Progenitor cell of endocrine pancreas (in vitro differentiated cells): ENCODE measurements around the gene CDSN. TPM values are rescaled to one million over a fixed set of nuclear protein-coding genes. Genes with fewer than 3 reads are reported as not detected.

Experiments
- DNase-seq: peaks from one replicate; pipeline ENCODE4 v3.0.0; 2021; ENCODE audit warnings: low spot score; ENCODE audit not compliant: unreplicated experiment
- H3K27ac Mint-ChIP-seq: 2 replicates; pipeline ENCODE4 v1.8.0; 2021; ENCODE audit warnings: mild to moderate bottlenecking, moderate library complexity, mixed read lengths
- H3K27me3 Mint-ChIP-seq: 2 replicates; pipeline ENCODE4 v1.8.0; 2021; ENCODE audit warnings: mixed read lengths
- H3K36me3 Mint-ChIP-seq: 2 replicates; pipeline ENCODE4 v1.8.0; 2022; ENCODE audit warnings: mixed read lengths; ENCODE audit not compliant: insufficient read depth
- H3K4me1 Mint-ChIP-seq: 2 replicates; pipeline ENCODE4 v1.8.0; 2021; ENCODE audit warnings: low read depth, mixed read lengths
- H3K4me3 Mint-ChIP-seq: 2 replicates; pipeline ENCODE4 v1.8.0; 2021; ENCODE audit warnings: low read depth, mild to moderate bottlenecking, moderate library complexity, mixed read lengths
- H3K9me3 Mint-ChIP-seq: 2 replicates; pipeline ENCODE4 v1.8.0; 2021; ENCODE audit warnings: low read depth, mixed read lengths
- total RNA-seq: library from RNA; stranded (reverse); gene quantifications from 2 replicates; pipeline ENCODE4 v1.2.1, GENCODE V29; 2021
- TF ChIP-seq, protein P1 (sequence below): fragments of 200-600 bp; sonication (generic); IDR thresholded peaks from one replicate; pipeline ENCODE4 v1.5.0; 2021; ENCODE audit warnings: antibody characterized with exemption, mild to moderate bottlenecking; ENCODE audit not compliant: unreplicated experiment

The CDSN gene
- total RNA-seq, 1 donor from 2014 or later, result not detected

- no peak for DNase-seq
- Mint-ChIP-seq H3K9me3 (no peaks in the 10 kb centered on the region), H3K36me3 (no peaks in the 10 kb centered on the region), H3K4me1 (peaks cover 9% of the 10 kb centered on the region), H3K27me3 (peaks cover 31% of the 10 kb centered on the region), H3K4me3 (no peak overlapping the region), H3K27ac (no peak overlapping the region)
- TF ChIP-seq, protein P1, sequence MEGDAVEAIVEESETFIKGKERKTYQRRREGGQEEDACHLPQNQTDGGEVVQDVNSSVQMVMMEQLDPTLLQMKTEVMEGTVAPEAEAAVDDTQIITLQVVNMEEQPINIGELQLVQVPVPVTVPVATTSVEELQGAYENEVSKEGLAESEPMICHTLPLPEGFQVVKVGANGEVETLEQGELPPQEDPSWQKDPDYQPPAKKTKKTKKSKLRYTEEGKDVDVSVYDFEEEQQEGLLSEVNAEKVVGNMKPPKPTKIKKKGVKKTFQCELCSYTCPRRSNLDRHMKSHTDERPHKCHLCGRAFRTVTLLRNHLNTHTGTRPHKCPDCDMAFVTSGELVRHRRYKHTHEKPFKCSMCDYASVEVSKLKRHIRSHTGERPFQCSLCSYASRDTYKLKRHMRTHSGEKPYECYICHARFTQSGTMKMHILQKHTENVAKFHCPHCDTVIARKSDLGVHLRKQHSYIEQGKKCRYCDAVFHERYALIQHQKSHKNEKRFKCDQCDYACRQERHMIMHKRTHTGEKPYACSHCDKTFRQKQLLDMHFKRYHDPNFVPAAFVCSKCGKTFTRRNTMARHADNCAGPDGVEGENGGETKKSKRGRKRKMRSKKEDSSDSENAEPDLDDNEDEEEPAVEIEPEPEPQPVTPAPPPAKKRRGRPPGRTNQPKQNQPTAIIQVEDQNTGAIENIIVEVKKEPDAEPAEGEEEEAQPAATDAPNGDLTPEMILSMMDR, result no peak
Observed at GRCh38 chr6:31126396-31127175, 6.3 kb upstream of the CDSN start.

DNA sequence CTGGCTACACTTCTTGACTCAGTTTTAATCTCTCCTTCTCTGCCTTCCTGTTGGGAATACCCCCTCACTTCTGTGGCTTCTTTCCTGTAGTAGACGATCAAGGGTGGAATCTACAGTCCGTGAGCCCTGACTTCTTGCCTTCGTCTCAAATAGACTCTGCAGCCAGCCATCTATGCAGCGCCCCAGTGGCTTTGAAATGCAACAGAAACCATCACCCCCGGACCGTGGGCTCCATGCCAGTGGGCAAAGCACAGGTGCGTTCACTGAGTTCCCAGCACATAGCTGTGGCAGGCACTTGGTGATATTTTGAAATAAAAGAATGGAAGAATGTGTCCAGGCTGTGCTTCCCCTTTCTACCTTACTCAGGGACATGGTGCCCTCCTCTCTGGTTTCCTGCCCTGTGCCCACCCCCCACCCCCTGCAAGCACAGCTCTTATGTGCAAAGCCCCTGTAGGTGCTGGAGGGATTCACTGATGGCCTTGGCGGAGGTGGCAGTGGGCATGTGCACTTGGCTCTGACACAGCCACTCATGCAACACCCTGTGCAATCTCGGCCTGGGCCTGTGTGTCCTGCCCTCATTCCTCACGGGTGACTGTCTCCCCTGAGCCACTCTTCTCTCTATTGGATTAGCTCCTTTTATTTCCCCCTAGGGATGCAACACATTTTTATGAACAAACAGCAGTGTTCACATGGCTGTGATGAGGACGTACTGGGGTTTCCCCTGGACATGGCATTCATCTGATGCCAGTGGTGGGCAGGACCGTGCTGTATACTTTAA is 5.5 kb upstream of the CDSN start:
- Mint-ChIP-seq H3K27me3 (peaks cover 31% of the 10 kb centered on the region), H3K4me3 (no peak overlapping the region), H3K4me1 (peaks cover 9% of the 10 kb centered on the region), H3K9me3 (no peaks in the 10 kb centered on the region), H3K36me3 (no peaks in the 10 kb centered on the region), H3K27ac (no peak overlapping the region)
- no peak for DNase-seq
- TF ChIP-seq, protein P1, result no peak

- DNase-seq, result no peak
- H3K4me1 Mint-ChIP-seq, result peaks cover 9% of the 10 kb centered on the region
- peaks cover 31% of the 10 kb centered on the region for H3K27me3 Mint-ChIP-seq
- no peaks in the 10 kb centered on the region for H3K9me3 Mint-ChIP-seq
- no peak overlapping the region for H3K27ac Mint-ChIP-seq
- H3K36me3 Mint-ChIP-seq, result no peaks in the 10 kb centered on the region
- no peak overlapping the region for H3K4me3 Mint-ChIP-seq
- TF ChIP-seq, protein P1, result no peak
Observed at GRCh38 chr6:31125162-31125561, 4.9 kb upstream of the CDSN start.

DNA sequence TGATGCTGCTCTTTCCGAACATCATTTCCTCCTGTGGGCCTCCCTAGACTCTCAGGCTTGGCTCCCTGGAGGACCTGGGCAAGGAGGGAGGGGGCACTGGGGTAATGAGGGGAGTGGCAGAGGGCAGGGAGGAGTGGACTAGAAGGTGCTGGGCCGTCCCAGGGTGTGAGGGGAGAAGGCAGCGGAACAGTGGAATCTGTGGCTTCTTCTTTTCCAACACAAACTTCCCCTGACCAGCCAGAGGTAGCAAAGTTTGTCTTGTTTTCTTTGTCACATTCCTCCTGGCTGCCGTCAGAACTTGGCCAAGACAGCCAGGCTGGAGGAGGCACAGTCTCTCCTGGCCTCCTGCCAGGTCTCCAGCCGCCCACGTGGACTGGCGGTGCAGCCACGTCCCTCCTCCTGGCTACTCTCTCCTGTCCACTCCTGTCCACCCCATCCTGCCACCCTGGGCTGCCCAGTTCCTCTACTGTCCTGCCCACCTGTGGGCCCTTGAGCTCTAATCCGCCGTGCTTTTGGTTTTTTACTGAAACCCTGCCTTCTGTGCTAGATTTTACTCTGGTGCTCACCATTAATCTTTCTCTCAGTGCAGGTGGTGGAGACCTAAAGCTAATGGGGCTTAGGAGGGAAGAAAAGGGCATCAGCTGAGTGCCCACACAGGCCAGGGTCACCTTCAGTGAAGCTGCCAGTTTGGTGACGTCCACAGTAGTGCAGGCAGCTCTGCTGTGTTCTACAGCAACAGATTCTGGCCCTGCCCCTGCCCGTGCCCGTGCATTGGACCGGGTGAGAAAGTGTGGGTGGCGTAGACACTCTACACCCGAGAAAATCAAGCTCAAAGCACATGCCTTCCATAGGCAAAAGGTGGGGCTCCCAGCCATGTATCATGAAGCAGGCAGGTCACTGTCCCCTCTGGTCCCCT is 2.8 kb upstream of the CDSN start:
- Mint-ChIP-seq H3K9me3 (no peaks in the 10 kb centered on the region), H3K27ac (no peak overlapping the region), H3K36me3 (no peaks in the 10 kb centered on the region), H3K4me1 (peaks cover 9% of the 10 kb centered on the region), H3K27me3 (peaks cover 25% of the 10 kb centered on the region), H3K4me3 (no peak overlapping the region)
- DNase-seq, result no peak
- TF ChIP-seq, protein P1, result no peak
